K562 (cell line): ENCODE results near the gene RAP1A. TPM values are rescaled to one million over a fixed set of nuclear protein-coding genes. Genes with fewer than 3 reads are reported as not detected.

Experiments
- ATAC-seq: fragments of 200-7000 bp; cut with Tn5 transposase; 3 replicates; pipeline ENCODE4 v1.9.1; 2020; ENCODE audit warnings: moderate library complexity
- BruUV-seq: library from RNA; stranded (reverse); fragments of 400-500 nt; replicated peaks from 2 replicates; lab custom pipeline; 2021; lab: Mats Ljungman, UMichigan
- CTCF ChIA-PET: fragments of 300-600 bp; formaldehyde crosslinking; extraction: SDS; loops from one replicate; lab custom pipeline; 2021; ENCODE audit warnings: low intra/inter-chr PET ratio; lab: Yijun Ruan, JAX
- POLR2A ChIA-PET: fragments of 300-600, 350-650 bp; sonication (Branson Sonifier 250); formaldehyde crosslinking; extraction: SDS; loops from one replicate; lab custom pipeline; 2021; ENCODE audit warnings: antibody characterized with exemption, inconsistent platforms; lab: Yijun Ruan, JAX
- DNase-seq, 4 experiments: peaks; one replicate each; pipeline versions ENCODE4 v3.0.0 to v3.0.0-alpha.2; 2011 to 2018; ENCODE audit warnings: low spot score in 3 of 4, mixed read lengths in 3 of 4; ENCODE audit errors: extremely low read depth in 1 of 4
- FAIRE-seq: peaks from 2 replicates; lab custom pipeline; 2011; peaks lifted over from hg19 to GRCh38; lab: Jason Lieb, UNC
- H2AFZ ChIP-seq: 2 replicates; pipeline ENCODE4 v1.6.0; 2011; ENCODE audit warnings: low read depth, low read length, control low read depth, inconsistent platforms
- H3K27ac ChIP-seq: fragments of 200-600 bp; 3 replicates; pipeline ENCODE4 v1.8.0; 2011; ENCODE audit warnings: low read depth, mild to moderate bottlenecking, control low read depth, inconsistent platforms, low read length, moderate library complexity, mixed read lengths; ENCODE audit errors: extremely low read depth
- H3K27me3 ChIP-seq, 2 experiments: fragments of 300-600 bp in 1 of 2; 2 replicates in 1 of 2; 3 replicates in 1 of 2; pipeline versions ENCODE4 v1.6.0 to v1.8.0; 2011; ENCODE audit warnings: inconsistent platforms in 2 of 2, low read length in 2 of 2, mild to moderate bottlenecking in 1 of 2, mixed read lengths in 1 of 2, moderate library complexity in 1 of 2; ENCODE audit not compliant: control insufficient read depth in 2 of 2, insufficient read depth in 2 of 2
- H3K36me3 ChIP-seq: fragments of 300-600 bp; 3 replicates; pipeline ENCODE4 v1.8.0; 2011; ENCODE audit warnings: mild to moderate bottlenecking, low read length, inconsistent platforms; ENCODE audit not compliant: control insufficient read depth, insufficient read depth
- H3K4me1 ChIP-seq, 2 experiments: fragments of 200-600 bp in 1 of 2; replicated peaks in 1 of 2; 2 replicates in 1 of 2; 3 replicates in 1 of 2; pipeline versions ENCODE4 v1.5.1 to v1.8.0; 2011; ENCODE audit warnings: inconsistent platforms in 2 of 2, low read length in 2 of 2, mild to moderate bottlenecking in 1 of 2, mixed read lengths in 1 of 2, moderate library complexity in 1 of 2; ENCODE audit not compliant: control insufficient read depth in 2 of 2, insufficient read depth in 2 of 2
- H3K4me2 ChIP-seq: 2 replicates; pipeline ENCODE4 v1.6.1; 2011; ENCODE audit warnings: low read length, control low read depth, inconsistent platforms, mixed read lengths; ENCODE audit not compliant: insufficient read depth
- H3K4me3 ChIP-seq: fragments of 200-600 bp; sonication (generic), shearing (Covaris generic); 2 replicates; pipeline ENCODE4 v1.5.1; 2016; ENCODE audit warnings: control low read depth, inconsistent platforms
- H3K79me2 ChIP-seq: fragments of 200-600 bp; 3 replicates; pipeline ENCODE4 v1.8.0; 2011; ENCODE audit warnings: low read length, inconsistent platforms; ENCODE audit not compliant: control insufficient read depth, insufficient read depth
- H3K9ac ChIP-seq, 2 experiments: 2 replicates each; pipeline versions ENCODE4 v1.6.0 to v1.6.1; 2011; ENCODE audit warnings: low read depth in 2 of 2, low read length in 2 of 2, control low read depth in 1 of 2, inconsistent platforms in 1 of 2, mild to moderate bottlenecking in 1 of 2, mixed read lengths in 1 of 2; ENCODE audit not compliant: insufficient read depth in 1 of 2
- H3K9me1 ChIP-seq: one replicate; pipeline ENCODE4 v1.6.0; 2011; ENCODE audit warnings: inconsistent platforms, mild to moderate bottlenecking, low read length, moderate library complexity; ENCODE audit not compliant: control insufficient read depth, insufficient read depth
- H3K9me3 ChIP-seq: replicated peaks from 2 replicates; pipeline ENCODE4 v1.5.1; 2011; ENCODE audit warnings: low read depth, low read length, inconsistent platforms; ENCODE audit not compliant: control insufficient read depth, insufficient read depth
- H4K20me1 ChIP-seq: replicated peaks from 2 replicates; pipeline ENCODE4 v1.6.1; 2011; ENCODE audit warnings: low read length, inconsistent platforms, mixed read lengths; ENCODE audit not compliant: control insufficient read depth, insufficient read depth
- BCOR ChIP-seq: fragments of 450-650 bp; IDR thresholded peaks from 2 replicates; pipeline ENCODE4 v1.6.1; 2016
- ETV1 ChIP-seq: fragments of 450-650 bp; conservative IDR thresholded peaks from 2 replicates; pipeline ENCODE4 v1.6.1; 2016; ENCODE audit warnings: missing genetic modification characterization, control low read depth, low read depth, missing compliant biosample characterization
- JUND ChIP-seq, 2 experiments: IDR thresholded peaks; 2 replicates in 1 of 2; 3 replicates in 1 of 2; pipeline ENCODE4 v1.6.1; 2011; ENCODE audit warnings: borderline replicate concordance in 2 of 2, low read depth in 2 of 2, low read length in 2 of 2, improper control_type of control experiment in 1 of 2, missing biosample characterization in 1 of 2, missing genetic modification characterization in 1 of 2, missing genetic modification reagents in 1 of 2
- LCOR ChIP-seq: sonication (generic); formaldehyde crosslinking; IDR thresholded peaks from 2 replicates; pipeline ENCODE4 v1.8.0; 2022; ENCODE audit warnings: mild to moderate bottlenecking, missing genetic modification reagents
- MEF2A ChIP-seq: IDR thresholded peaks from 2 replicates; pipeline ENCODE4 v1.6.1; 2011; ENCODE audit warnings: low read depth, mild to moderate bottlenecking, low read length, moderate library complexity; ENCODE audit not compliant: control insufficient read depth
- MYBL2 ChIP-seq, 2 experiments: fragments of 450-650 bp in 1 of 2; sonication (generic) in 1 of 2; formaldehyde crosslinking in 1 of 2; IDR thresholded peaks; 2 replicates each; pipeline versions ENCODE4 v1.6.1 to v1.8.1; 2017 to 2022; ENCODE audit warnings: borderline replicate concordance in 1 of 2, inconsistent platforms in 1 of 2, low read depth in 1 of 2, mild to moderate bottlenecking in 1 of 2, missing genetic modification reagents in 1 of 2, moderate library complexity in 1 of 2
- TAF7 ChIP-seq: fragments of 450-650 bp; IDR thresholded peaks from 2 replicates; pipeline ENCODE4 v1.6.1; 2016; ENCODE audit warnings: missing genetic modification characterization, missing compliant biosample characterization
- TGIF2 ChIP-seq: sonication (generic); formaldehyde crosslinking; IDR thresholded peaks from 2 replicates; pipeline ENCODE4 v1.8.1; 2022; ENCODE audit warnings: mild to moderate bottlenecking, missing genetic modification reagents, moderate library complexity
- ZEB2 ChIP-seq: fragments of 450-650 bp; IDR thresholded peaks from 2 replicates; pipeline ENCODE4 v1.6.1; 2016
- ZNF644 ChIP-seq: fragments of 200-800 bp; sonication (Bioruptor generic); IDR thresholded peaks from 2 replicates; pipeline ENCODE4 v1.6.1; 2016; ENCODE audit warnings: low read depth, missing genetic modification characterization, missing compliant biosample characterization
- WGBS: fragments of 100-300 bp; shearing (Covaris generic); methylation state at CpG from one replicate; pipeline ENCODE4 v1.1.6; 2016; ENCODE audit warnings: low coverage, mixed read lengths; ENCODE audit not compliant: insufficient coverage; ENCODE audit errors: missing lambda C conversion rate; 5-methylcytosine and 5-hydroxymethylcytosine counted together
- in situ Hi-C: fragments of 300-500 bp; cut with MboI; formaldehyde crosslinking; loops from 4 replicates; pipeline ENCODE4 v1.15.0; 2018; ENCODE audit warnings: inconsistent platforms, mixed read lengths
- intact Hi-C: fragments of 100-400 bp; cut with micrococcal nuclease; formaldehyde crosslinking; loops from 2 replicates; pipeline ENCODE4 v1.14.2; 2022
- polyA plus RNA-seq, 8 experiments: library from polyadenylated mRNA; depleted of rRNA in 4 of 8; stranded (reverse) in 5 of 8; unstranded in 3 of 8; fragments of >200 nt; fragmentation: Nextera tagmentation in 2 of 8; fragmentation: Illumina TruSeq in 1 of 8; extraction: Ambion mirVana in 2 of 8; extraction: Trizol in 1 of 8; gene quantifications; 2 replicates each; pipeline versions ENCODE4 v1.2.1 to v1.2.3, GENCODE V29; 2011 to 2014; ENCODE audit warnings: inconsistent platforms in 1 of 8, missing spikeins in 1 of 8
- total RNA-seq, 7 experiments: library from RNA; depleted of rRNA in 6 of 7; stranded (reverse); fragments of >200 nt in 6 of 7; fragmentation: Illumina TruSeq in 2 of 7; extraction: Trizol in 2 of 7; gene quantifications; 2 replicates each; pipeline versions ENCODE4 v1.2.1 to v1.2.3, GENCODE V29; 2011 to 2021; ENCODE audit warnings: low replicate concordance in 1 of 7
- TF ChIP-seq, protein P1 (sequence below): sonication (generic); formaldehyde crosslinking; IDR thresholded peaks from 2 replicates; pipeline ENCODE4 v1.8.0; 2022; ENCODE audit warnings: mild to moderate bottlenecking, missing genetic modification reagents, borderline replicate concordance
- TF ChIP-seq, protein P2 (sequence below), 2 experiments: IDR thresholded peaks in 1 of 2; conservative IDR thresholded peaks in 1 of 2; 2 replicates each; pipeline ENCODE4 v1.6.1; 2016; ENCODE audit warnings: low read depth in 2 of 2, mild to moderate bottlenecking in 1 of 2, missing compliant biosample characterization in 1 of 2, missing genetic modification characterization in 1 of 2, moderate library complexity in 1 of 2

The RAP1A gene
- total and polyA plus RNA-seq, 9 of the 15 experiments (the other 6 are each of a cell fraction or from before 2014, with no cell fraction given): 13.4 to 86.2 (median 32.5) TPM

DNA sequence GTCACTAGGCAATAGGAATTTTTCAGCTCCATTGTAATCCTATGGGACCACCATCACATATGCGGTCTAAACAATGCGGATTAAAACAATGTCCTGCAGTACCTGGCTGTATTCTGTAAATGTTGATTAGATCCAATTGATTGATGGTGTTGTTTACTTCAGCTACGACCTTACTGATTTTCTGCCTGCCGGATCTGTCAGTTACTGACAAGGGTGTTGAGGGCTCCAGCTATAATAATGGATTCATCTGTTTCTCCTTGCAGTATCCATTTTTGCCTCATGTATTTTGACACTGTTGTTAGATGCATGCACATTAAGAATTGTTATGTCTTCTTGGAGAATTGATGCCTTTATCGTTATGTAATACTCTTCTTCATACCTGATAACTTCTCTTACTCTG lies 39.0 kb downstream of the RAP1A start (continued):
- no peak for TF ChIP-seq MEF2A
- TF ChIP-seq, all 486 proteins: peak for 0

DNA sequence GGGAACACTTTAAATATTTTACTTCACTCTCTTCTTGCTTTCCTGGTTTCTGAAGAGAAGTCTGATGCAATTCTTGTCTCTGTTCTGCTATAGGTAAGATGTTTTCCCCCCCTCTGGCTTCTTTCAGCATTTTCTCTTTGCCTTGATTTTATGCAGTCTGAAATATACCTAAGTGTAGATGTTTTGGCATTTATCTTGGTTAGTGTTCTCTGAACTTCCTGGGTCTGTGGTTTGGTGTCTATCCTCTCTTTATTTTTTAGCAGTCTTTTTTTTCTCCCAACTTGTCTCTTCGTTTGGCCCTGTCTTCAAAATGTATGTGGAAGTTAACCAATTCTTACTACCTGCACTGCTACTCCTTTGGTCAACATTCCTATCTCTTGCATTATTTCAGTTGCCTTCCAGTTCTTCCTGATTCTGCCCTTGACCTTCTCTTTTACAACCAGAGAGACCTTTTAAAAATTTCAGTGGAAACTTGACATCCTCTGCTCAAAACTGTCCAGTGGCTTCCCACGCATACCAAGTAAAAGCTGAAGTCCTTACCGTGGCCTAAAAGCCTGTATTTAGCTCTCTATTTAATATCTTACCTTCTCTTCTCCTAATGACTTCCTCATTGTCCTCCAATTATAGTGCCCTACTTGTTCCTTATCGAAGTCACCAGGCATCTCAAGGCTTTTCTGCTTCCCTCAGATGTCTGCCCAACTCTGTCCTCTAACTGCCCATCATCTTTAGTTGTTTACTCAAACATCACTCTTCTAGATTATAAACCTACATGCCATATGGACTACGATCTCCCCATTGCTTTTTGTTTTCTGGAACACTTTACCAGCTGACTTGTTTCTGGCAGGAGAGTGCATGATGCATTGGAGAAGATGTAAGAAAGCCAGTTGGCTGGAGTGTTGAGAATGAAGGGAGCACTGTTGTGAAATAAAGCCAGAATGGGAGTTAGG lies 40.9 kb downstream of the RAP1A start:
- Histone ChIP-seq H3K4me1 (peaks cover 5 to 28% of the 10 kb centered on the region in 2 experiments), H3K9me1 (no peaks in the 10 kb centered on the region), H3K36me3 (no peaks in the 10 kb centered on the region; the same call in 2 of the 3 replicates), H3K9ac (peak overlapping the region in 1 of 2 experiments; percentile 29; a peak in 2 of 4 replicates), H3K27me3 (no peaks in the 10 kb centered on the region), H3K27ac (peak overlapping the region; percentile 72), H4K20me1 (no peaks in the 10 kb centered on the region), H3K79me2 (peaks cover 86% of the 10 kb centered on the region), H3K4me3 (no peak overlapping the region), H2AFZ (no peak overlapping the region), H3K9me3 (no peaks in the 10 kb centered on the region), H3K4me2 (peak overlapping the region; percentile 56)
- no TSS peak for BruUV-seq
- ATAC-seq (peak; percentile 82), DNase-seq (peak; percentile 31 to 74 (median 56)), FAIRE-seq (peak; percentile 54)
- CTCF ChIA-PET: no interaction called here
- in situ Hi-C loops: no loop called here
- POLR2A ChIA-PET: interaction anchor here (0.5 to 1.1 kb wide), 4 partner anchors 8 to 240 kb away, joined by 3 to 7 read pairs (median 4); no protein-coding TSS in a partner anchor
- intact Hi-C loops: loop anchor here (5.0 to 10.0 kb wide), 2 partner anchors 87 to 446 kb away; no protein-coding TSS in a partner anchor
- WGBS: 10% methylated on average over 5 of the region's 5 CpGs
- peak; percentile 80 for TF ChIP-seq ZEB2
- TF ChIP-seq BCOR: peak; percentile 47; the same call in 1 of the 2 replicates
- TF ChIP-seq JUND (IDR thresholded peaks at IDR 0.05; ENCODE audit: borderline replicate concordance, low read depth, low read length): peak; percentile 37; the same call in 1 of the 2 replicates
- peak; percentile 18; the same call in 1 of the 3 replicates for TF ChIP-seq JUND (tag; IDR thresholded peaks at IDR 0.05; ENCODE audit: borderline replicate concordance, low read depth, low read length)
- TF ChIP-seq, protein P1, sequence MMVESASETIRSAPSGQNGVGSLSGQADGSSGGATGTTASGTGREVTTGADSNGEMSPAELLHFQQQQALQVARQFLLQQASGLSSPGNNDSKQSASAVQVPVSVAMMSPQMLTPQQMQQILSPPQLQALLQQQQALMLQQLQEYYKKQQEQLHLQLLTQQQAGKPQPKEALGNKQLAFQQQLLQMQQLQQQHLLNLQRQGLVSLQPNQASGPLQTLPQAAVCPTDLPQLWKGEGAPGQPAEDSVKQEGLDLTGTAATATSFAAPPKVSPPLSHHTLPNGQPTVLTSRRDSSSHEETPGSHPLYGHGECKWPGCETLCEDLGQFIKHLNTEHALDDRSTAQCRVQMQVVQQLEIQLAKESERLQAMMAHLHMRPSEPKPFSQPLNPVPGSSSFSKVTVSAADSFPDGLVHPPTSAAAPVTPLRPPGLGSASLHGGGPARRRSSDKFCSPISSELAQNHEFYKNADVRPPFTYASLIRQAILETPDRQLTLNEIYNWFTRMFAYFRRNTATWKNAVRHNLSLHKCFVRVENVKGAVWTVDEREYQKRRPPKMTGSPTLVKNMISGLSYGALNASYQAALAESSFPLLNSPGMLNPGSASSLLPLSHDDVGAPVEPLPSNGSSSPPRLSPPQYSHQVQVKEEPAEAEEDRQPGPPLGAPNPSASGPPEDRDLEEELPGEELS (CRISPR knock-in tag): 0 out of 2 replicates have a peak, but pooled peaks have one; percentile 54
- TF ChIP-seq TGIF2 (CRISPR knock-in tag): peak; percentile 10; the same call in 1 of the 2 replicates
- TF ChIP-seq ZNF644: no peak
- peak; percentile 96 for TF ChIP-seq LCOR (CRISPR knock-in tag)
- TF ChIP-seq MYBL2 (IDR thresholded peaks at IDR 0.05; ENCODE audit: low read depth): no peak
- TF ChIP-seq MYBL2 (CRISPR knock-in tag; IDR thresholded peaks at IDR 0.05; ENCODE audit: borderline replicate concordance): no peak
- TF ChIP-seq, protein P2, sequence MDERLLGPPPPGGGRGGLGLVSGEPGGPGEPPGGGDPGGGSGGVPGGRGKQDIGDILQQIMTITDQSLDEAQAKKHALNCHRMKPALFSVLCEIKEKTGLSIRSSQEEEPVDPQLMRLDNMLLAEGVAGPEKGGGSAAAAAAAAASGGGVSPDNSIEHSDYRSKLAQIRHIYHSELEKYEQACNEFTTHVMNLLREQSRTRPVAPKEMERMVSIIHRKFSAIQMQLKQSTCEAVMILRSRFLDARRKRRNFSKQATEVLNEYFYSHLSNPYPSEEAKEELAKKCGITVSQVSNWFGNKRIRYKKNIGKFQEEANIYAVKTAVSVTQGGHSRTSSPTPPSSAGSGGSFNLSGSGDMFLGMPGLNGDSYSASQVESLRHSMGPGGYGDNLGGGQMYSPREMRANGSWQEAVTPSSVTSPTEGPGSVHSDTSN (CRISPR knock-in tag; IDR thresholded peaks at IDR 0.05; ENCODE audit: low read depth): peak; percentile 44; the same call in 1 of the 2 replicates
- TF ChIP-seq, protein P2 (tag; conservative IDR thresholded peaks at IDR 0.05; ENCODE audit: low read depth): peak; percentile 81
- TF ChIP-seq ETV1 (tag): no peak
- no peak for TF ChIP-seq TAF7 (tag)
